ENCODE data around the gene PLCB2. TPM values are rescaled to one million over a fixed set of nuclear protein-coding genes. Genes with fewer than 3 reads are reported as not detected.

PLCB2 gene
- total RNA-seq, 1 donor from 2014 or later: 0.56 TPM

DNA sequence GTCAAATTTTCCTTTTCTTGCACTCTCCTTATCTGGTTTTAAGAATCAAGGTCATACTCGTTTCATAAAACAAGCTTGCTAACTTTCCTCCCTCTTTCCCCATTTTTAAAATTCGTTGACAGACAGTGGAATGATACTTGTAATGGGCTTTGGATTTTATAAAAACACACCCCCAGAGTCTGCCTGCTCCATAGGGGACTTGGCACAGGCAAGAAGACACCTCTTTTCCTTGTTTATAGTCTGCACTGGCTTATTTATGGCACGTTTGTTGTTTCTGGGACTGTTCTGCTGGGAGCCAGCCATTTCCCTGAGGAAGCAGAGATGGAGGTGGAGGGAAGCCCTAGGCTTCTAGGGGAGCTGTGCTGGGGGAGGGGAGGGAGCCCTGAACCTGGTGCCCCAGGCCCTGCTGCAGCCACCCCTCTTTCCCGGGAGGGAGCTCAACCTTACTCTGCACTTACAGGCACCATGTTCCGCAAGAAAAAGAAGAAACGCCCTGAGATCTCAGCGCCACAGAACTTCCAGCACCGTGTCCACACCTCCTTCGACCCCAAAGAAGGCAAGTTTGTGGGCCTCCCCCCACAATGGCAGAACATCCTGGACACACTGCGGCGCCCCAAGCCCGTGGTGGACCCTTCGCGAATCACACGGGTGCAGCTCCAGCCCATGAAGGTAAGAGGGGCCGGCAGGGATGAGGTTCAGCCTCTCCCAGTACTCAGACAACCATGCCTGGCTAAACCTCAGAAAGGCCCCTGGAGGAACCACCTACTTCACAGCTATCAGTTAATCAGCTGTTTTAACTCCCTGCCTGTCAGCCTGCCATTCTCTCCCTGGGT lies 43.2 kb downstream of the PLCB2 start:
- Histone ChIP-seq H3K9ac (no peak overlapping the region), H3K4me2 (no peak overlapping the region), H3K36me3 (no peaks in the 10 kb centered on the region), H3K4me1 (peaks cover 12% of the 10 kb centered on the region), H3K9me3 (ENCODE audit: low read depth) (no peaks in the 10 kb centered on the region), H2AFZ (replicated peaks) (no peak overlapping the region), H3F3A (ENCODE audit: low read depth) (no peaks in the 10 kb centered on the region), H3K79me2 (ENCODE audit: low read depth) (no peaks in the 10 kb centered on the region), H3K27ac (no peak overlapping the region), H4K20me1 (ENCODE audit: low read depth) (no peaks in the 10 kb centered on the region), H3K4me3 (no peak overlapping the region), H3K27me3 (no peaks in the 10 kb centered on the region)
- no peaks in the 10 kb centered on the region for H3K36me3 Mint-ChIP-seq
- H3K27me3 Mint-ChIP-seq (ENCODE audit: insufficient read depth, low read depth): peaks cover 8% of the 10 kb centered on the region
- peaks cover 4% of the 10 kb centered on the region for H3K9me3 Mint-ChIP-seq
- H3K27ac Mint-ChIP-seq: peak overlapping the region; percentile 15
- DNase-seq (ENCODE audit: low spot score): no peak
- H3K4me1 Mint-ChIP-seq: peaks cover 15% of the 10 kb centered on the region
- TF ChIP-seq EZH2phosphoT487 (IDR thresholded peaks at IDR 0.05): no peak
- no peak for TF ChIP-seq EZH2 (IDR thresholded peaks at IDR 0.05)
- TF ChIP-seq, protein P1, sequence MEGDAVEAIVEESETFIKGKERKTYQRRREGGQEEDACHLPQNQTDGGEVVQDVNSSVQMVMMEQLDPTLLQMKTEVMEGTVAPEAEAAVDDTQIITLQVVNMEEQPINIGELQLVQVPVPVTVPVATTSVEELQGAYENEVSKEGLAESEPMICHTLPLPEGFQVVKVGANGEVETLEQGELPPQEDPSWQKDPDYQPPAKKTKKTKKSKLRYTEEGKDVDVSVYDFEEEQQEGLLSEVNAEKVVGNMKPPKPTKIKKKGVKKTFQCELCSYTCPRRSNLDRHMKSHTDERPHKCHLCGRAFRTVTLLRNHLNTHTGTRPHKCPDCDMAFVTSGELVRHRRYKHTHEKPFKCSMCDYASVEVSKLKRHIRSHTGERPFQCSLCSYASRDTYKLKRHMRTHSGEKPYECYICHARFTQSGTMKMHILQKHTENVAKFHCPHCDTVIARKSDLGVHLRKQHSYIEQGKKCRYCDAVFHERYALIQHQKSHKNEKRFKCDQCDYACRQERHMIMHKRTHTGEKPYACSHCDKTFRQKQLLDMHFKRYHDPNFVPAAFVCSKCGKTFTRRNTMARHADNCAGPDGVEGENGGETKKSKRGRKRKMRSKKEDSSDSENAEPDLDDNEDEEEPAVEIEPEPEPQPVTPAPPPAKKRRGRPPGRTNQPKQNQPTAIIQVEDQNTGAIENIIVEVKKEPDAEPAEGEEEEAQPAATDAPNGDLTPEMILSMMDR (IDR thresholded peaks at IDR 0.05): no peak
- H3K4me3 Mint-ChIP-seq: no peak overlapping the region

DNA sequence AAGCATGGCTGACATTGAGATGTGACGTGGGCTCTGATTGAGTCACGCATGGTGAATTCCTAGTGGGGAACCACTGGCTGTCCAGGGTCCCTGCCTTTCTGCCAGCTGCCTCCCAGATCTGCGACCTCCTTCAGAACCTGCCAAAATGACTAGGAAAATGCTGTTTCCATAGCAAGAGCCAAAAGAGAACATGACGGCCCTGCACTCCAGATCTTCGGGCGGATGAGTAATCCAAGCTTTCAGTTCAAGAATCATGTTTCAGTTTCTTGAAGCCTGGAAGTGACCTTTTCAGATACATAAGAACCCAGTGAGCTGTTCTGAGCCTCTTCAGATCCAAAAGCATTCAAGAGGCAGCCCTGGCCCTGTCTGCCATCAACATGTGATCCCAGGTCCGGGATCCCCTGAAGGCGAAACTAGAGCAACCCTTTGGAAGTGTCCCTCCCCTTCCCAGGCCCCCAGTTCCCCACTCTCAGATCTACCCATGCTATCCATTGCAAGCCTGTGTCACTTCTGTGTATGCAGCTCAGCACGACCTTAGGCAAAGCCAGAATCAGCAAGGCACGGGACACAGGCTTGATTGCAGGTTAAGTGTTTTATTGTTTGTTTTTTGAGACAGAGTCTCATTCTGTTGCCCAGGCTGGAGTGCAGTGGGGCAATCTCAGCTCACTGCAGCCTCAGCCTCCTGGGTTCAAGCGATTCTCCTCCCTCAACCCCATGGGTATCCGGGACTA lies 44.5 kb downstream of the PLCB2 start:
- Mint-ChIP-seq H3K9me3 (peaks cover 4% of the 10 kb centered on the region), H3K4me1 (peaks cover 25% of the 10 kb centered on the region), H3K27me3 (ENCODE audit: insufficient read depth, low read depth) (peaks cover 12% of the 10 kb centered on the region), H3K27ac (peak overlapping the region; percentile 4), H3K36me3 (no peaks in the 10 kb centered on the region), H3K4me3 (no peak overlapping the region)
- DNase-seq (ENCODE audit: low spot score): no peak
- TF ChIP-seq EZH2phosphoT487 (IDR thresholded peaks at IDR 0.05) (no peak), EZH2 (IDR thresholded peaks at IDR 0.05) (no peak)
- TF ChIP-seq, protein P1 (IDR thresholded peaks at IDR 0.05): no peak
- Histone ChIP-seq H3K9me3 (ENCODE audit: low read depth) (no peaks in the 10 kb centered on the region), H3K27me3 (no peaks in the 10 kb centered on the region), H3K9ac (no peak overlapping the region), H3K4me3 (no peak overlapping the region), H3K4me1 (peaks cover 12% of the 10 kb centered on the region), H2AFZ (replicated peaks) (no peak overlapping the region), H3F3A (ENCODE audit: low read depth) (peaks cover 3% of the 10 kb centered on the region), H3K4me2 (no peak overlapping the region), H4K20me1 (ENCODE audit: low read depth) (no peaks in the 10 kb centered on the region), H3K27ac (no peak overlapping the region), H3K36me3 (no peaks in the 10 kb centered on the region), H3K79me2 (ENCODE audit: low read depth) (no peaks in the 10 kb centered on the region)

DNA sequence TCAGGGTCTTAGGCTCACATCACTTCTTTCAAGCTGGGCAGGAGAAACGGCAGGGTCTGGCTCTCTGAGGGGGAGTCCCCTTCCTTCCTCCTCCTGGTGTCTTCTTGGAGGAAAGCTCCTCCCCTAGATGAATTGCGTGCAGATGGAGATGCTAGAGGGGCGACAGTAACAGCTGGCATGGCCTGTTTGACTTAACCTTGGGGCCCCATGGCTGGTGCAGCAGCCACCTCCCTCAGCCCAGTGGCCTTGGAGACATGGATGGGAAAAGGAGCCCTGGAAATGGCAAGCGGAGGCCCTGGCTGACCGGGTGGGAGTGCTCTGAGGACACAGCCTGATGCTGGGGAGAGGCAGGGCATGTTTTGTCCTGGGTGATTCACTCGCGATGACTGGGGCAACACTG lies 48.7 kb downstream of the PLCB2 start:
- Mint-ChIP-seq H3K27me3 (ENCODE audit: insufficient read depth, low read depth) (peaks cover 28% of the 10 kb centered on the region), H3K4me1 (peaks cover 28% of the 10 kb centered on the region), H3K36me3 (peaks cover under 1% of the 10 kb centered on the region), H3K27ac (no peak overlapping the region), H3K9me3 (peaks cover 5% of the 10 kb centered on the region), H3K4me3 (no peak overlapping the region)
- H4K20me1 ChIP-seq (ENCODE audit: low read depth): no peaks in the 10 kb centered on the region
- no peak overlapping the region for H3K9ac ChIP-seq
- peaks cover 15% of the 10 kb centered on the region for H3K27me3 ChIP-seq
- no peaks in the 10 kb centered on the region for H3K36me3 ChIP-seq
- no peaks in the 10 kb centered on the region for H3K4me1 ChIP-seq
- no peaks in the 10 kb centered on the region for H3K79me2 ChIP-seq (ENCODE audit: low read depth)
- peaks cover 4% of the 10 kb centered on the region for H3F3A ChIP-seq (ENCODE audit: low read depth)
- H3K4me2 ChIP-seq: no peak overlapping the region
- TF ChIP-seq EZH2phosphoT487 (IDR thresholded peaks at IDR 0.05) (no peak), EZH2 (IDR thresholded peaks at IDR 0.05) (no peak)
- TF ChIP-seq, protein P1 (IDR thresholded peaks at IDR 0.05): no peak
- no peaks in the 10 kb centered on the region for H3K9me3 ChIP-seq (ENCODE audit: low read depth)
- no peak overlapping the region for H3K4me3 ChIP-seq
- no peak overlapping the region for H3K27ac ChIP-seq
- H2AFZ ChIP-seq (replicated peaks): no peak overlapping the region
- no peak for DNase-seq (ENCODE audit: low spot score)

All from neural progenitor cell (in vitro differentiated cells).